Keratinocyte (primary cell): ENCODE data around the gene DGKI. TPM values are rescaled to one million over a fixed set of nuclear protein-coding genes. Genes with fewer than 3 reads are reported as not detected.

Experiments used
- DNase-seq: peaks from one replicate; pipeline ENCODE4 v3.0.0-alpha.2; 2011; ENCODE audit warnings: low read depth, missing footprints, low spot score
- FAIRE-seq: peaks from 2 replicates; lab custom pipeline; 2011; peaks lifted over from hg19 to GRCh38; lab: Jason Lieb, UNC
- H2AFZ ChIP-seq: 2 replicates; pipeline ENCODE4 v1.6.0; 2012; ENCODE audit warnings: low read length, control low read depth, inconsistent platforms; ENCODE audit not compliant: control insufficient read depth
- H3K27ac ChIP-seq: 2 replicates; pipeline ENCODE4 v1.5.1; 2011; ENCODE audit warnings: low read length; ENCODE audit not compliant: control insufficient read depth, insufficient read depth
- H3K27me3 ChIP-seq: 3 replicates; pipeline ENCODE4 v1.6.0; 2011; ENCODE audit warnings: low read length; ENCODE audit not compliant: control insufficient read depth, insufficient read depth; ENCODE audit errors: extremely low read depth
- H3K36me3 ChIP-seq, 2 experiments: 2 replicates in 1 of 2; 3 replicates in 1 of 2; pipeline ENCODE4 v1.5.1; 2011; ENCODE audit warnings: low read length in 2 of 2, mild to moderate bottlenecking in 1 of 2; ENCODE audit not compliant: control insufficient read depth in 2 of 2, insufficient read depth in 2 of 2; ENCODE audit errors: extremely low read depth in 1 of 2
- H3K4me1 ChIP-seq: 3 replicates; pipeline ENCODE4 v1.5.1; 2011; ENCODE audit warnings: low read length; ENCODE audit not compliant: control insufficient read depth, insufficient read depth; ENCODE audit errors: extremely low read depth
- H3K4me2 ChIP-seq: 3 replicates; pipeline ENCODE4 v1.6.0; 2011; ENCODE audit warnings: low read depth, low read length; ENCODE audit not compliant: control insufficient read depth, insufficient read depth; ENCODE audit errors: extremely low read depth
- H3K4me3 ChIP-seq, 3 experiments: fragments of 200-600 bp in 1 of 3; sonication (generic) in 1 of 3; 2 replicates in 2 of 3; 3 replicates in 1 of 3; pipeline ENCODE4 v1.5.1; 2011 to 2016; ENCODE audit warnings: low read length in 3 of 3, mild to moderate bottlenecking in 3 of 3, control low read depth in 2 of 3, inconsistent platforms in 1 of 3, low read depth in 1 of 3, mixed read lengths in 1 of 3, mixed run types in 1 of 3, moderate library complexity in 1 of 3; ENCODE audit not compliant: control insufficient read depth in 2 of 3, insufficient read depth in 2 of 3; ENCODE audit errors: extremely low read depth in 1 of 3
- H3K79me2 ChIP-seq: 2 replicates; pipeline ENCODE4 v1.6.0; 2012; ENCODE audit warnings: low read length; ENCODE audit not compliant: control insufficient read depth, insufficient read depth
- H3K9ac ChIP-seq: 3 replicates; pipeline ENCODE4 v1.6.0; 2011; ENCODE audit warnings: low read length; ENCODE audit not compliant: control insufficient read depth, insufficient read depth; ENCODE audit errors: extremely low read depth
- H3K9me1 ChIP-seq: 3 replicates; pipeline ENCODE4 v1.6.0; 2011; ENCODE audit warnings: low read length; ENCODE audit not compliant: control insufficient read depth, insufficient read depth; ENCODE audit errors: extremely low read depth
- H3K9me3 ChIP-seq: 2 replicates; pipeline ENCODE4 v1.5.1; 2012; ENCODE audit warnings: low read depth, low read length; ENCODE audit not compliant: control insufficient read depth
- H4K20me1 ChIP-seq: 3 replicates; pipeline ENCODE4 v1.6.0; 2011; ENCODE audit warnings: low read length; ENCODE audit not compliant: control insufficient read depth, insufficient read depth; ENCODE audit errors: extremely low read depth
- CTCF ChIP-seq, 3 experiments: IDR thresholded peaks in 1 of 3; conservative IDR thresholded peaks in 1 of 3; optimal IDR thresholded peaks in 1 of 3; 2 replicates in 2 of 3; 3 replicates in 1 of 3; pipeline versions ENCODE3 to v1.5.1; 2011; ENCODE audit warnings: low read length in 3 of 3, mild to moderate bottlenecking in 3 of 3, moderate library complexity in 2 of 3, control low read depth in 1 of 3, inconsistent platforms in 1 of 3; ENCODE audit not compliant: insufficient read depth in 2 of 3; ENCODE audit errors: extremely low read depth in 1 of 3
- EZH2 ChIP-seq: IDR thresholded peaks from one replicate; pipeline ENCODE4 v1.6.1; 2012; ENCODE audit warnings: inconsistent platforms, mild to moderate bottlenecking, low read length, moderate library complexity
- dilution Hi-C: fragments of 300-500 bp; cut with MboI; formaldehyde crosslinking; loops from one replicate; pipeline ENCODE4 v1.7.0; 2020; ENCODE audit warnings: low sequenced_read_pairs; ENCODE audit not compliant: extremely low pct_ligation_motif_present
- polyA plus RNA-seq, 5 experiments: library from polyadenylated mRNA; depleted of rRNA in 3 of 5; stranded (reverse) in 3 of 5; stranded (forward) in 1 of 5; unstranded in 1 of 5; fragments of >200 nt; gene quantifications; 1 replicate in 1 of 5; 2 replicates in 3 of 5; 3 replicates in 1 of 5; pipeline versions ENCODE4 v1.2.1 to v1.2.3, GENCODE V29; 2011 to 2012; ENCODE audit warnings: missing spikeins in 2 of 5, low read depth in 1 of 5, low replicate concordance in 1 of 5

Gene DGKI
- polyA plus RNA-seq, 1 donor (not counting 4 experiments of a cell fraction or from before 2014, with no cell fraction given), result 0.14 TPM

GRCh38 chr7:137893143-137893742 is 46.5 kb upstream of the DGKI start:
- no peaks in the 10 kb centered on the region for H3K79me2 ChIP-seq
- FAIRE-seq, result no peak
- H3K9ac ChIP-seq, result no peak overlapping the region
- H3K36me3 ChIP-seq, result peaks cover 7 to 11% of the 10 kb centered on the region in 2 experiments
- H2AFZ ChIP-seq, result no peak overlapping the region
- no peaks in the 10 kb centered on the region for H4K20me1 ChIP-seq
- no peak overlapping the region for H3K4me2 ChIP-seq
- TF ChIP-seq CTCF (optimal IDR thresholded peaks at IDR 0.05 in 1 of 3, IDR thresholded peaks at IDR 0.05 in 1 of 3, conservative IDR thresholded peaks at IDR 0.05 in 1 of 3; ENCODE audit: extremely low read depth in 1 of 3, insufficient read depth in 2 of 3, low read length in 3 of 3) (no peak), EZH2 (no peak)
- no peak overlapping the region for H3K4me3 ChIP-seq
- no peaks in the 10 kb centered on the region for H3K9me1 ChIP-seq
- H3K27me3 ChIP-seq, result no peaks in the 10 kb centered on the region
- no peaks in the 10 kb centered on the region for H3K4me1 ChIP-seq
- dilution Hi-C loops, result no loop called here
- no peaks in the 10 kb centered on the region for H3K9me3 ChIP-seq
- no peak for DNase-seq
- H3K27ac ChIP-seq, result no peak overlapping the region

GRCh38 chr7:137891016-137891655 is 44.4 kb upstream of the DGKI start:
- dilution Hi-C loops, result no loop called here
- no peak for FAIRE-seq
- no peak overlapping the region for H3K4me2 ChIP-seq

More at GRCh38 chr7:137891016-137891655, 44.4 kb upstream of the DGKI start:
- H3K4me1 ChIP-seq, result no peaks in the 10 kb centered on the region
- H3K79me2 ChIP-seq, result no peaks in the 10 kb centered on the region
- no peaks in the 10 kb centered on the region for H3K9me3 ChIP-seq
- H3K9ac ChIP-seq, result no peak overlapping the region
- no peaks in the 10 kb centered on the region for H3K27me3 ChIP-seq
- H3K9me1 ChIP-seq, result no peaks in the 10 kb centered on the region
- H2AFZ ChIP-seq, result no peak overlapping the region
- TF ChIP-seq EZH2 (no peak), CTCF (optimal IDR thresholded peaks at IDR 0.05 in 1 of 3, IDR thresholded peaks at IDR 0.05 in 1 of 3, conservative IDR thresholded peaks at IDR 0.05 in 1 of 3; ENCODE audit: extremely low read depth in 1 of 3, insufficient read depth in 2 of 3, low read length in 3 of 3) (no peak)
- no peak for DNase-seq
- H3K36me3 ChIP-seq, result peaks cover 5 to 11% of the 10 kb centered on the region in 2 experiments
- no peaks in the 10 kb centered on the region for H4K20me1 ChIP-seq
- no peak overlapping the region for H3K27ac ChIP-seq
- H3K4me3 ChIP-seq, result no peak overlapping the region
